SKM-1 (cell line): ENCODE data around the gene STRN4.

Source experiments
- DNase-seq: peaks from one replicate; lab custom pipeline; 2025; ENCODE audit not compliant: unreplicated experiment; lab: John Stamatoyannopoulos, UW

Gene STRN4

DNA sequence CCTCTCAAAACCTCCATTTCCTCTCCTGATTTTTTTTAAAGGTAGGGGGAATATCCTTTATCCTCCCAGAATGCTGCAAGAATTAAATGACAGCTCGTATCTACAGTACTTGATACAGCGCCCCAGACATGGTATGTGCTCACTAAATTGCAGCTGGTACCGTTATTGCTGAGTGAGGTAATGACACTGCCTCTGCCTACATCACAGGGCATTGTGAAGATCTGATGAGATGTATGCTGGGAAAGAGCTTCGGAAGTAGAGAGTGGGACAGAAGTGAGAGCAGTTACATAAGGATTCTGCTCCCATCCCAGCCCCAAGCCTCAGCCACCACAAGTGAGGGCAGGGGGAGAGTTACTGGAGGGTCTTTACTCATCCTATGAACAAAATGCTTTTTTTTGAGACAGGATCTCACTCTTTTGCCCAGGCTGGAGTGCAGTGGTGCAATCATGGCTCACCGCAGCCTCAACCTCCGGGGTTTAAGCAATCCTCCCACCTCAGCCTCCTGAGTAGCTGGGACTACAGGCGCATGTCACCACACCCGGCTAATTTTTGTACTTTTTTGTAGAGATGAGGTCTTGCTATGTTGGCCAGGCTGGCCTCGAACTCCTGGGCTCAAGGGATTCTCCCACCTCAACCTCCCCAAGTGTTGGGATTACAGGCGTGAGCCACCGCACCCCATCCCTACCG lies 2.1 kb downstream of the STRN4 start:
- no peak for DNase-seq

GRCh38 chr19:46742926-46743480 lies 3.2 kb downstream of the STRN4 start:
- DNase-seq, result no peak

DNA sequence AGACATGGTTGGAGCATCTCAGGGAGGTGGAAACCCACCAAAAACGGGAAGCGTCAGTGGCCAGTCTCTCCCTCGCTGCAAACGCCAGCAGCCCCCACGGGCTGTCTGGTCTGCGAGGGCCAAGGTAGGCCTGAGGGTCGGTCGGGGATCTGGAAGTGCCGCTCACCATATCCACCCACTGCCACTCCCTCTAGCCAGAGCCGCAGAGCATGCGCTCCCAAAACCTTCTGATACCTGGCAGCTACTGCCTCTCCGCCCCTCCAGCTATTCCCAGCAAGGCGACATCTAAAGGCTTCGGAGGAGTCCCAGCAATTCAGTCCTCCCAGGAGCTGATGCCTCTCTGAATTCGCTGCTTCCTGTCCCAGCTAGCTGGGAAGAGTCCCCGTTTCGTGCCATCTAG lies 4.8 kb downstream of the STRN4 start:
- DNase-seq, result no peak

- no peak for DNase-seq
These were observed 6.9 kb downstream of the STRN4 start for GRCh38 chr19:46739290-46739771.

GRCh38 chr19:46737761-46738171 lies 8.5 kb downstream of the STRN4 start:
- DNase-seq, result no peak

DNA sequence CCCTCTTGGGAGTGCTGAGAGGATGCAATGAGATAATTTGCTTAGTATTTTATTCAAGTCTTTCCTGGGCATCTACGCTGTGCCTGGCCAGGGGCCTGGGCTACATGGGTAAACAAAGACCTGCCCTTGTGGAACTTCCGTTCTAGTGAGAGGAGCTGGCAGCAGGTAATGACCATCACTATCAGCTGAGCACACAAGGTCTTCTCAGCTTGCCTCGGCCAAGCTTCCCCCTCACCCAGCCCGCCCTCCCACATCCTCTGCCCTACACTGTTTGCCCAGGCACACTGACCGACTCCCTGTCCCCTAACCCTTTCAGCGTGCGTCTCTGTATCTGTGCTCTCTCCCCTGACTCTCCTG lies 9.0 kb downstream of the STRN4 start:
- DNase-seq, result no peak

DNA sequence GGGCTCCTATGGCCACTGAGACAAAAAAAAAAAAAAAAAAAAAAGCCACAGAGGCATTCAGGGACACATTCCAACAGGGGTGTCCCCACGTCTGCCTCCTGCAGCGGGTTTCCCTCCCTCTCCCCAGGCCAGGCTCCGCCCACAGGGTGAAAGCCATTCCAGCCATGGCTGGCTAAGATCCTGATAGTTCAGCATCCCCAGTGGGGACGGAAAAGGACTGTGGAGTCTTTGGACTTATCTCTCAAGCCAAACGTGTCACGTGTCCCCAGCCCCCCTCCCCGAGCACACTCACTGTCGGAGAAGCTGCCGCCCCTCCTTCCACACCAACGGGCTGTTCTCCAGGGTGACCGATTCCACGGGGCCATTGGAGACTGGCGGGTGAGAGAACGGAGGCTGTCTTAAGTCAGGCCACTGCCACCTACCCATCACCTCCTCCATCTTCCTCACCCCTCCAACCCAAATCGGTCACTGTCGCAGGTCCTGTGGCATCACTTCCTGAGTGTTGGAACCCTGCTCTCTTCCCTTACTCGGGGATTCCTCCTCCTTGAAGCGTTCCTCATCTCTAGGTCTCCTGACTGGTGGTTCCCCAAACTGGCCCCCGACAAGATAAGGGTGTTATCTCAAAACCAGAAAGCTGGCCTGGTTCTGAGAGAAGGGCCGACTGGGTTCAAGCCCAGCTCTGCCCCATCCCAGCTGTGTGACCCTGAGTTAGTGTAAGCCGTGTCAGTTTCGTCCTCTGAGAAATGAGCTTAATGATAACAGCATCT lies 9.5 kb downstream of the STRN4 start:
- no peak for DNase-seq

DNA sequence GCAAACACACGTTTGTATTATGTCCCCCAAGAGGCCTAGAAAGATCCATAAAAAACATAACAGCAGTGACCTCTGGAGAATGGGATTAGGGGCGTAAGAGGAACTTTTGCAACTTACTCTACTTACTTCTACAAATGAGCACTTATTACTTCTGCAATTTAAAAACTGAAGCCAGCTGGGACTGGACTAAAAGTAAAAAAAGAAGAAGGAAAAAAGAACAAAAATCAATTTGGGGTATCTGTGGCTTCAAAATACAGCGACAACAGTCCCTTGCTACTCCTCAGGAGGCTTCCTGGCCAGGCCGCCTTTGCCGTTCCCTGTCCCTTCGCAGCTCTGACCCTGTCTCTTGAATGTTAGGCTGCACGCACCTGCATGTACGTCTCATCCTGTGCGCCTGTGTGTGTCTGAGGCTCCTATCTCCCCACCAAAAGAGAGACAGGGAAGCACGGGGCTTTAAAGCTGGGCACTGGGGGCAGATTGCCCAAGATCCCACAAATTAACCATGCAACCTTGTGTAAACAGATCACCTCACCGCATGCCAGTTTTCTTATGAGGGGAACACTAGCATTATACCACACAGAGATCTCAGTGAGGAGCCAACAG lies 12.5 kb downstream of the STRN4 start:
- DNase-seq, result no peak

GRCh38 chr19:46732966-46733689 lies 13.1 kb downstream of the STRN4 start:
- no peak for DNase-seq

DNA sequence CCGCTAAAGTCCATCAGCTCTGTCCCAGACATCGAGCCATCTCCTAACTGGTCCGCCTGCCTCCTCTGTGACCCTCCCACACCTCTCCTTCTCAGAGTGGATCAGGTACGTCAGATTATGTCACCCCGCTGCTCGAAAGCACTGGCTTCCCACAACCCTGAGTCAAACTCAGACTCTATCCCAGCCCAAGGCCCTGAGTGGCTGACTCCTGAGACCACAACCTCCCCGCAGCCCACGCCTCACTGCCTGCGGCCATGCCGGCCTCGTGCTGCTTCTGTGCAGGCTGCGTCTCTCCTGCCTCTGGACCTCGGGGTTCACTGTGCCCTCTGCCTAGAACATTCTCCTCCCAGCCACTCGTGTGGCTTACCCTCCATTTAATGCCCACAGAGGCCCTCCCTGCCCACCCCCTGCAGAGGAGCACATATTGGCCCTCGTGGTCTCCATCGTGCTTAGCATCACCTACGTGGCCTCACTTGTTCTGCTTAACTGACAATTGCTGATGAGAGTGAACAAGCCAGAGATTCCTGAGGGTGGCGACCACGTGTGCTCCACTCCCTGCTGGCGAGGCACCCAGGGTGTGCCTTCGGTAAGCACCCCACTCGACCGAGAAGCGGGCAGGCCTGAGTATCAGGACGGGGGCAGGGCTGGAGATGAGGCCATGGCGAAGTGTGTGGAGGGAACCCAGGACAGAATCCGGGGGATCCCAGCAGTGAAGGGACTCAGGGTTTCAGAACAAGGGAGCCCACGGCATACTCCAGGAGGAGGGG lies 13.9 kb downstream of the STRN4 start:
- DNase-seq, result no peak

- DNase-seq, result no peak
These were observed 14.7 kb downstream of the STRN4 start for GRCh38 chr19:46731584-46731983.

- DNase-seq, result peak; percentile 41
These were observed 15.2 kb downstream of the STRN4 start for GRCh38 chr19:46731007-46731501.

DNA sequence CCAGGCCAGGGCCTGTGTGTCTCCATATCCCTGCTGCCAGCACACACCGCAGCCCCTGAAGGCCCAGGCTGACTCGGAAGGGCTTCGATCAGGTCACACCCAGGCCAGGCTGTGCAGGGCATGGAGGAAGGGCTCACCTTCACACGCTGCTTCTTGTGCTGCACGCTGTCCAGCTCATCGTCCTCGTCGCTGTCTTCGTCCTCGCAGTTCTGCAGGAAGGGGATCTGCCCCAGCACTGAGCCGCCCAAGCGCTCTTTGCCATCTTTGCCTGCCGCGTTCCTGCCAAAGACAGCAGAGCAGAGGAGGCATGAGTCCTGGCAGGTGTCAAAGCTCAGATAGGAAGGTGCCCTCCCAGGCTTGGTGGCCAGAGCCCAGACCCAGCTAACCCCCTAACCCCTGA lies 15.7 kb downstream of the STRN4 start:
- DNase-seq, result no peak

DNA sequence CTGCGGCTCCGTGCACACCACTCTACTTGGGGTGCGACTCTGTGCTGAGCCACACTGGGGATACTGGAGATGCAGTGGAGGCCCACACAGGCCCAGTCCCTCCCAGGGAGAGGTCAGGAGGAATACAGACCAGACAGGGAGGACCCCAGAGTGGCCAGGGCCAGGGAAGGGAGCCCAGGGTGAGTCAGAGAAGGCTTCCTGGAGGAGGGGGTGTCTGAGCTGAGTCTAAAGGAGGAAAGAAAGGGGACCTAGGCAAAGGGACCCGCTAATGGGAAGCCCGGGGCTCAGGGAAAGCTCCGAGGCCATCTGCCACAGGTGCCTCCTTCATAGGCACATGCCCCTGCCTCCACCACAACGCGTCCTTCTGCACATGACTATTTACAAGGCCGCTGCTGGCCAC lies 16.1 kb downstream of the STRN4 start:
- no peak for DNase-seq

GRCh38 chr19:46729696-46730095 lies 16.6 kb downstream of the STRN4 start:
- DNase-seq, result no peak

DNA sequence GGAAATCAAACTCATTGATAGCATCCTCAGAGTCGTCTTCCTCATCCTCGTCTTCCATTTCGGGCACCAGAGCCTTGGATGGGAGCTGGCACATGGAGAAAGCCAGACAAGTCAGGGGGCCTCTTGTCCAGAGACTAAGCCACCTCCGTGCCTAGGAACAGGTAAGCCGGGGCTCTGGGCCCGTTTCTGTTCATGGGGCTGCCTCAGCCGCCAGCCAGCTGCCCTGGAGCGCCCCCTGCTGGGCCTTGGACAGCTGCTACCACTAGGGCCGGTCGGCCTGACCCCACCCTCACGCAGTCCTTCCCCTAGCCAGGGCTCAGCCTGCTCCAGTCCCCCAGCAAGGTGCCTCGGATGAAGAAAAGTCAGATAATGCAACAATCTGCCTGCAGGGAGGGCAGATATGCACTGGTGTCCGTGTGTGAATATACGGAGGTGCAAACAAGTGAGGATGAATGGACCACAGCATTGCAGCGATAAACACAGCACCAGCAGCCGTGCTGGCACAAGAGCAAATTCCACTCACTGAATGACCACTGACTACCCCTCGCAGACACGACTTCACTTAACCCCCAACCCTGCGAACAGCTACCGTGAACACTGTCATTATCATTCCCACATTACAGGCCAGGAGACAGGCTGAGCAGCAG lies 17.4 kb downstream of the STRN4 start:
- no peak for DNase-seq

- DNase-seq, result no peak
These were observed 18.0 kb downstream of the STRN4 start for GRCh38 chr19:46728208-46728607.

- no peak for DNase-seq
These were observed 18.5 kb downstream of the STRN4 start for GRCh38 chr19:46727757-46728156.

- no peak for DNase-seq
These were observed 19.2 kb downstream of the STRN4 start for GRCh38 chr19:46726971-46727501.

DNA sequence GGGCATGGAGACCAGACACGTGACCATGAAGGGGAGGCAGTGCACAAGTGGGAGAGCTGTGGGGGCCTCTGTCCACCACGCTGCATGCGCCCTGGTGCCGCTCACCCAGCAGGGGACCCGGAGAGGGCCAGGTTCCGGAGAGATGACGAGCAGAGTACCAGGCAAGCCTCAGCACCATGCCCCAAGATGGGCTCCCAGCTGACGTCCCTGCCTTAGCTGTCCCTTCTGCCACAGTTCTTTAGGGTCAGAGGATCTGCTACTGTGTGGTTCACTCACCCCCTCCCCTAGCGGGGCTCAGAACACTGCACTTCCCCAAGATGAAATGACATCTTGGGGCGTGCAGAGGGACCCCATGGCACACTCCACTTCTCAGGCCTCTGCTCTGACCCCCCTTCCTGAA lies 19.7 kb downstream of the STRN4 start:
- DNase-seq, result no peak
